ENCODE results near the gene SPTBN1. TPM values are rescaled to one million over a fixed set of nuclear protein-coding genes. Genes with fewer than 3 reads are reported as not detected.

The SPTBN1 gene
- total and polyA plus RNA-seq, 2 of the 13 experiments (the other 11 are each of a cell fraction or from before 2014, with no cell fraction given): 123 to 299 TPM

DNA sequence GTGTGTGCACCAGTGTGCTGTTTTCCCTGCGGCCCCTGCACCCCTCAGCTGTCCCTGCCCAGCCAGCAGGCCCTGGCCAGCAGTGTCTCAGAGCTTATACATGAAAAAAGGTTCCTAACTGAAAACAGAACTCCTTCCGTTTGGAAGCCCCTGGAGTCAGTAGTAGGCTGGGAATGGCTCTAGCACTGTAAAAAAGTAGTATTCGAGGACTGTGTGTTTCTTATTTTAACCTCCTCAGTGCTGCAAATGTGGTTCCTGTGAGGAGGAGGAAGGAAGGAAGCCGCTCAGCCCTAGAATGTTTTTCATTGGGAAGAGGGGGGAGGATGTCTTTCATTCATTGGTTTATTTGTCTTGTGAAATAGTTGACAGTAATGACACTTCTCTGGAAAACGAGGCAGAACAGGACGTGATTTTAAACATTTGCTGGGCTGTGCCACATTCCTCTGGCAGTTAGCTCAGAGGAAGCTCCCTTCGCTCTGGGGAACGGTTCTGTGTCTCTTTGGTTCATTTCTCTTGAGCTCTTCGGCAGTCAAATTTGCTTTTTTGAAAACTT, 103.5 kb downstream of the SPTBN1 start (continued):
- TF ChIP-seq ZFAT (CRISPR knock-in tag; conservative IDR thresholded peaks at IDR 0.05) (0 out of 2 replicates have a peak, but pooled peaks have one; percentile 1), USF2 (IDR thresholded peaks at IDR 0.05; ENCODE audit: low read depth, low read length) (no peak), USF2 (CRISPR knock-in tag; IDR thresholded peaks at IDR 0.05; ENCODE audit: borderline replicate concordance) (no peak), TGIF2 (CRISPR knock-in tag; IDR thresholded peaks at IDR 0.05) (peak; percentile 95), GTF3A (CRISPR knock-in tag; conservative IDR thresholded peaks at IDR 0.05) (no peak), KLF11 (CRISPR knock-in tag; IDR thresholded peaks at IDR 0.05) (peak; percentile 74), ZNF670 (CRISPR knock-in tag; IDR thresholded peaks at IDR 0.05; ENCODE audit: borderline replicate concordance) (0 out of 2 replicates have a peak, but pooled peaks have one; percentile 17), ZSCAN31 (CRISPR knock-in tag; IDR thresholded peaks at IDR 0.05; ENCODE audit: low read depth) (0 out of 2 replicates have a peak, but pooled peaks have one; percentile 38), CBFB (CRISPR knock-in tag; IDR thresholded peaks at IDR 0.05) (0 out of 2 replicates have a peak, but pooled peaks have one; percentile 31), MBNL3 (CRISPR knock-in tag; conservative IDR thresholded peaks at IDR 0.05) (no peak), STAG1 (CRISPR knock-in tag; IDR thresholded peaks at IDR 0.05) (no peak), TFE3 (CRISPR knock-in tag; IDR thresholded peaks at IDR 0.05) (0 out of 2 replicates have a peak, but pooled peaks have one; percentile 38), RNF219 (CRISPR knock-in tag; IDR thresholded peaks at IDR 0.05) (0 out of 2 replicates have a peak, but pooled peaks have one; percentile 16), CC2D1A (CRISPR knock-in tag; IDR thresholded peaks at IDR 0.05) (peak; percentile 58; the same call in 1 of the 2 replicates), RARG (CRISPR knock-in tag; IDR thresholded peaks at IDR 0.05; ENCODE audit: low read depth) (no peak), ZNF232 (CRISPR knock-in tag; IDR thresholded peaks at IDR 0.05; ENCODE audit: borderline replicate concordance) (0 out of 2 replicates have a peak, but pooled peaks have one; percentile 8), SIN3B (IDR thresholded peaks at IDR 0.05; ENCODE audit: low read length) (no peak), CEBPB (IDR thresholded peaks at IDR 0.05; ENCODE audit: borderline replicate concordance, low read depth, low read length) (0 out of 2 replicates have a peak, but pooled peaks have one; percentile 7), SALL1 (CRISPR knock-in tag; IDR thresholded peaks at IDR 0.05) (0 out of 2 replicates have a peak, but pooled peaks have one; percentile 1), ZNF207 (IDR thresholded peaks at IDR 0.05; ENCODE audit: borderline replicate concordance) (no peak), ZNF770 (CRISPR knock-in tag; IDR thresholded peaks at IDR 0.05) (no peak)
- TF ChIP-seq, protein P1, sequence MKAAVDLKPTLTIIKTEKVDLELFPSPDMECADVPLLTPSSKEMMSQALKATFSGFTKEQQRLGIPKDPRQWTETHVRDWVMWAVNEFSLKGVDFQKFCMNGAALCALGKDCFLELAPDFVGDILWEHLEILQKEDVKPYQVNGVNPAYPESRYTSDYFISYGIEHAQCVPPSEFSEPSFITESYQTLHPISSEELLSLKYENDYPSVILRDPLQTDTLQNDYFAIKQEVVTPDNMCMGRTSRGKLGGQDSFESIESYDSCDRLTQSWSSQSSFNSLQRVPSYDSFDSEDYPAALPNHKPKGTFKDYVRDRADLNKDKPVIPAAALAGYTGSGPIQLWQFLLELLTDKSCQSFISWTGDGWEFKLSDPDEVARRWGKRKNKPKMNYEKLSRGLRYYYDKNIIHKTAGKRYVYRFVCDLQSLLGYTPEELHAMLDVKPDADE (CRISPR knock-in tag; IDR thresholded peaks at IDR 0.05): no peak
